HG02973 (cell line): ENCODE measurements around the gene ADAM12.
"Not testable (repeated sequence)": the region's sequence is repeated elsewhere in the genome, so short reads cannot be mapped to it uniquely, and the experiment has no call there.

Experiments
- ATAC-seq: cut with Tn5 transposase; IDR thresholded peaks from one replicate; pipeline ENCODE4 v1.9.1; 2021; ENCODE audit warnings: moderate library complexity; ENCODE audit not compliant: unreplicated experiment

Gene ADAM12

DNA sequence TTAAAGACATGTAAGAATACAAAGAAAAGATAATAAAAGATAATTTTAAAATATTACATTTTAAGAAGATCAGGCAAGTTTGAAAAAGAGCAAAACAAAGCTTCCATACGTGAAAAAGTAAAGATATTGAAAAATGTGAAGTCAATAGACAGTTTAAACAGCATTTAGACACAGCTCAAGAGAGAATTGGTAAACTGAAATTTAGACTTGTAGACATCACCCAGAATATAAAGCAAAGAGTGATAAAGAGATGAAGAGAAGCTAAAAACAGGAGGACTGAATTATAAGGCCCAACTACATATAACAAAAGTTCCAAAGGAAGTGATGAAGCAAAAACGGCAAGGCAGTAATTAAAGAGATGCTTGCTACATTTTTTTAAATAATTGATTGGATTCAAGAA, 13.8 kb downstream of the ADAM12 start:
- ATAC-seq = no peak

DNA sequence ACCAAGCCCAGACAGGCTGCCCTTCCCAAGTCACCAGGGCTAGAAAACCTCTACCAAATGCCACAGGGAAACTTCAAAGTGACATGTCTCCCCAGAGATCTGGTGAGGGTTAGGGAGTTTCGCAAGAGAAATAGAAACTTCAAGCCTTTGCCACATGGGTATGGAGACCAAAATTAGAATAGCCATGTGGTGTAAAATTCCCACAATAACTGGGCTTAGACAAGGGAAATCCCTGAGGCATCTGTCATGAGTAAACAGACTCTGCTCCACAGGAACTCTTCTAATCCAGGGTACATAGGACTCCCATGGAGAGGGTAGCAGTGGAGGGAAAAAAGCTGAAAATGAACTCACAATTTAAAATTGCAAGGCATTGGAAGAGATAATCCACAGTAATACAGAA, 14.3 kb downstream of the ADAM12 start:
- no peak for ATAC-seq

DNA sequence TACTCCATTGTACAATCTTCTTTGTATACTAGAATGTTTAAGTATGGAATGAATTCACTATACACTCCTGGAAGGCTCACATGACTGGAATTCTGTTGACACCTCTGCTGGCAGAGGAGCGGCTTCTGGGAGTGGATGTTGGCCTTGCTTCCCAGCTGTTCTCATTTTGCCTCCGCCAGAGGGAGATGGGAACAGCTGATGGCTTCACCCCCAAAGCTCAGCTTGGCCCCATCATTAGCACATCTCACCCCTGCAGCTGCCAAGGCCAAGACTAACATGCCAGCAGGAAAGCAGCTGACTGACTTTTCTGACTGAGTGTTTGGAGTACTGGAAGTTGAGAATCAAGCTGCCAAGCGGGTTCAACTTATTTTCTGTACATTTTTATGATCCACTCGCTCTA, 15.1 kb downstream of the ADAM12 start:
- no peak for ATAC-seq

DNA sequence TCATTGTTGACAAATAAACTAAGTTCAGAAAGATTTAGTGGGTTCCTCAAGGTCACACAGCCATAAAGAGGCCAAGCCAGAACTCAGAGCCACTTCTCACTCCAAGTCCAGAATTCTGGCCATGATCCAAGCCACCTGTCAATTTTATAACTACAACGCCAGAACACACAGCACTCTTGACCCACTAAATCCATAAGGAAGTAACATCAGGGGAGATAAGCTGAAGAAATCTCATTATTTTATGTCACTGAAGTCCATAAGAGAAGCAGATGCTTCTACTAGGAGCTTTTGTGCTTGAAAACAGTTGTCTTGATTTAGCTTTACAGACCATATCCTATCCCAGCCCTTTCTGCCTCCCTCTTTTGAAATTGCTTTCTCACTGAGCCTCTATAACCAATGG, 15.9 kb downstream of the ADAM12 start:
- no peak for ATAC-seq

DNA sequence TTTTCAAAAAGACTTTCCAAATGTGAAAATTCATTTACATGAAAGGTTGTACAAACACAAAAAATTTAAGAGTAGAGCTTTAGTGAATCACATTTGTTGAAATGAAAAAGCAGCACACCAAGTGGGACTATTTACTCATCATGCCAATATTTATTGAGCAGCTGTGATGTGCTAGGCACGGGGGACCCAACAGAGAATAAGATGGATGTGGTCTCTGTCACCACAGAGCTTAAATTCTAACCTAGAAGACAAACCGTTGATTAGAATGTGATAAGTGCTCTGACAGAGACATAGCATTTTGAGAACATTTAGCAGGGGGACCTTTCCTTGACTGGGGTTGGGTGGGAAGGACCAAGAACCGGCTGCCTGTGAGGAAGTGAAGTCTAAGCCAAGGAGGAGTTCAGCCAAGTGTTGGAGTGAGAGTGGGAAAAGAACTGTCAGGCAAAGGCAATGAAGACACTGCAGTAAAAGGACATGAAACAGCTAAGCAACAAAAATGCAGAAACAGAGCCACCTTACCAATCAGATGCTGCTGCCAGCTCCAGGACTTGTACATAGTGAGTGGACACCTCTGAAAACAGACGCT, 19.1 kb downstream of the ADAM12 start:
- ATAC-seq = no peak

DNA sequence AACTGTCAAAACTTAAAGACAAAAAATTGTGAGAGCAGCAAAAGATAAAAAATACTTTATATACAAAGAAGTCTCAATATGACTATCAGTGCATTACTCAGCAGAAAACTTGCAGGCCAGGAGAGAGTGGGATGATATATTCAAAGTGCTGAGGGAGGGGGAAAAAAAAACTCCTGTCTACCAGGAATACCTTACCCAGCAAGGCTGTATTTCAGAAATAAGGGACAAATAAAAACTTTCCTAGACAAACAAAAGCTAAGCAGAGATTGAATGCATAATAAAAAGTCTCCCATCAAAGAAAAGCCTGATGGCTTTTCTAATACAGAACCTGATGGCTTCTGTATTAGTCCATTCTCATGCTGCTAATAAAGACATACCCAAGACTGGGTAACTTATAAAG, 31.1 kb downstream of the ADAM12 start:
- ATAC-seq = no peak

DNA sequence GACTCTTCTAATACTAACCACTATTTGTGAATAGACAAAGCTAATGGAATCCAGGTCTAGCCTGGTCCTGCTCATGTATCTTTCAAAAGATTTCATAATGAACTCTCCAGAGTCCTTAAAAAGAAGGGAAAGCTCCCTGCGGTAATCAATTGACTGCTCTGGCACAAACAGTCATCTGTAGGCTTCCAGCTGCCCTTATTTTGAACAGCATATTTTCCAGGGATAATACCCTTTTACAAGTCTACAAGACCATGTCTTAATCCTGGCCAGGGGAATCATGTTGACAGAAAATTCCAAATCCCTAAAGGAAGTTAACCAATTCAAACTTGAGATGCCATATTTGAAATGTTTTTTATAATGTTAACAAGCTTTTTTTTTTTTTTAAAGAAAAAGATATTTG, 34.6 kb downstream of the ADAM12 start:
- no peak for ATAC-seq

DNA sequence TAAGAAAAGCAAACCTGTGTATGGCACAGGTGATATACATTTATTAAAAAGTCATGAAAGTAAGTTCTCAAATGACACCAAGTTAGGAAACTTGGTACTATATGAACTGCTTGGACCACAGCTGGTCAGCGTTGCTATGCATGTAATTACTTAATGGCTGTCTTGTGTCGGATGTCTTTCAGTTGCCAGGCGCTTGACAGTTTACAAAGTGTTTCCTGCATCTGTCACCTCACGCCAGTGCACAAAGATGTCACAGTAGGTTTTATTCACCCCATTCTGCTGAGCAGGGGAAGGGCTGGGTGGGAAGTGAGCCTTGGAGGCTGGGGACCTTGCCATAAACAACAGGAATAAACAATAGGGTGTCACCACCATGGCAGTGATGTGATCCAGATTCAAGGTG, 35.8 kb downstream of the ADAM12 start:
- ATAC-seq = no peak

DNA sequence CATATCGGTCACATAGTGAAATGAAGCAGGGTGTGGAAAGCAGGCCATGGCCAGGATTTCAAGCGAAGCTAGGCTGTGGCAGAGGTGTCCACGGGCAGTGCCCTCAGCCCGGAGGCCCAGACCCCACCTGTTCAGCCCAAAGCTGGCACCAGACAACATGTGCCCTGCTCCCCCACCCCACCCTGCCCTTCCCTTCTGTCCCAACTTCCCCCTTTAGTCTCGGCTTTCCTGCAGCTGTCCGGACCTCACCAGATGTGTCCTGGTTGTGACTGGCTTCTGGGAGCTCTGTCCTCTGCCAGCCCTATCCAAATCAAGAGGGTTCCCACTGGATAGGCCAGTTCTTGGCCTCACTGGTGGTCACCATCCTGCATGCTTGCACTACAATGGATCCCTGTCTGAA, 37.3 kb downstream of the ADAM12 start:
- no peak for ATAC-seq

DNA sequence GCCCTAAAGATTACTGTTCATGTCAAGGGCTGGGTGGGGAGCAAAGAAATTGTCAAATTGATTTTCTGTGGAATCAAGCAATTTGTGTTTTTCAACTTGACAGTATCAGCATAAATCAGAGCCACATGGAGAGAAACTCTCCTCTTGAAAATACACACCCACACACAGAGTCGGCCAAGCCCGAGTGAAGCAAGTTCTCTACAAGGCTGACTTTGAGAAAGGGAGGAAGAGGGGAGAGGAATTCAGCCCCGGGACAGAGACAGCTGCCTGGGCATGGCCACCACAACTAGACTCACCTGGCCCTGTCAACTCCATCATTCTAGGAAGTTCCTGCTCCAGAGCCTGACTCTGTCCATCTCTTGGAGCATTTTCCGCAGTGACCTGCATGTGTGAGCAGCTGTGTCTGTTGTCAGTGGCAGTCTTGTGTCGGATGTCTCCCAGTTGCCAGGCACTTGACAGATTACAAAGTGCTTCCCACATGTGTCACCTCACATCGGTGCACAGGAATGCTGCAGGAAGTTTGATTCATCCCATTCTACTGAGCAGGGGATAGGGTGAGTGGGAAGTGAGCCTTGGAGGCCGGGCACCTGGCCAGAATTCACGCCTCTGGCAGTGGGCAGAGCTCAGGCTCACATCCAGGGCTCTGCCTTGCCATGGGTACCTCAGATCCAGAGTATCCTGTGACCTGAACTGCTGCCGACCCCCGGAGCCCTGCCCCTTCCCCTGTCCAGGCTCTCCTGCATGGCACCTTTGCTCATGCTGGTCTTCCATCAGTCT, 37.9 kb downstream of the ADAM12 start:
- ATAC-seq = no peak

DNA sequence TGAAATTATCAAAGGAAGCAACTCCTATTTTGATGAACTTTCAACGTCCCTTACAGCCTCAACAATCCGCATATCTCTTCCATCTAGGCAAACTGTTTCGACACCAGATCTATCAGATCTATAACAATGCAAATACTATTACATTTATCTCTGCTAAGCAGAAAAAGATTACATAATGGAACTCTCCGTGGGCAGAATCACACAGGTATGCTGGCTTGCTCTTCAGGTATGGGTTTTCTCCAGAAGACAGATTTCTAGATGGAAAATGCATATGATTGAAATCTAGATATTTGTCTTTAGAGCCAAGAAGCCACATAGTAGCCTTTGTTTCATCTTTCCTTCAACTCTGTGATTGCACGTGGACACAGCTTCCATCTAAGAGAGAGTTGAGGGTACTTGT, 38.6 kb downstream of the ADAM12 start:
- ATAC-seq = no peak

DNA sequence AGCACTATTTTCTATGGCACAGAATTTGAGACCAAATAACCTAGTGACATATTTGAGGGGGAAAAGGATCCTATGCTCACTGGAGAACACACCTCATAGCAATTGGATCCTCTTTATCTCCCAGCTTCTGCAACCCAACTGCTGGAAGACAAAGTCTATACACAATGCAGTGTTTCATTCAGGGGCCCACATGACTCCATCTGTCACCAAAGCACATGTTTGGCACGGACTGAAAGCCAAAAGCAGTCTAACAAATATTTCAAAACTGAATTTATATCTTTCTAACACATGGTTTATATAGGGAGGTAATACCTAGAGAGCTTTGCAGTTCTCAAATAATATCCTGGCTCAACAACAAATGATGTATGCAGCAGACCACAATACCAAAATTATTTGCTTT, 39.2 kb downstream of the ADAM12 start:
- no peak for ATAC-seq

DNA sequence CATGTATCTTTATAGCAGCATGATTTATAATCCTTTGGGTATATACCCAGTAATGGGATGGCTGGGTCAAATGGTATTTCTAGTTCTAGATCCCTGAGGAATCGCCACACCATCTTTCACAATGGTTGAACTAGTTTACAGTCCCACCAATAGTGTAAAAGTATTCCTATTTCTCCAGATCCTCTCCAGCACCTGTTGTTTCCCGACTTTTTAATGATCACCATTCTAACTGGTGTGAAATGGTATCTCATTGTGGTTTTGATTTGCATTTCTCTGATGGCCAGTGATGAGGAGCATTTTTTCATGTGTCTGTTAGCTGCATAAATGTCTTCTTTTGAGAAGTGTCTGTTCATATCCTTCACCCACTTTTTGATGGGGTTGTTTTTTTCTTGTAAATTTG, 44.8 kb downstream of the ADAM12 start:
- ATAC-seq = not testable (repeated sequence)

DNA sequence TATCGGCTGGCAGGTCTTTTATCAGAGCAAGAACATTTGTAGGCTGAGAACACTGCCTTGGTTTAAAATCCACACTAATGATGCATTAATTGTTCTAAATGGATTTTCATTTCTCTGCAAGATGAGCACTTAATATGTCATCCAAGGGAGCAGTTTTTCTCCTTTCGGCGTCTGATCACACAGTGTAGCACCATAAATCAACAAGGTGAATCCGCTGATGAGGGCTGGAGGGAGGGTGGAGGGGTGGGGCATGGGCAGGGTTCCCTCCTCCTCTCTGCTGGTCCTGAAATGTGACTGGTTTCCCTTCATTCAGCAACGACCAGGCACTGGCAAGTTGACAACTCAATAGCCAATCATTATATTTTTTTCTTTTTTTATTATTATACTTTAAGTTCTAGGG, 45.6 kb downstream of the ADAM12 start:
- ATAC-seq = no peak

DNA sequence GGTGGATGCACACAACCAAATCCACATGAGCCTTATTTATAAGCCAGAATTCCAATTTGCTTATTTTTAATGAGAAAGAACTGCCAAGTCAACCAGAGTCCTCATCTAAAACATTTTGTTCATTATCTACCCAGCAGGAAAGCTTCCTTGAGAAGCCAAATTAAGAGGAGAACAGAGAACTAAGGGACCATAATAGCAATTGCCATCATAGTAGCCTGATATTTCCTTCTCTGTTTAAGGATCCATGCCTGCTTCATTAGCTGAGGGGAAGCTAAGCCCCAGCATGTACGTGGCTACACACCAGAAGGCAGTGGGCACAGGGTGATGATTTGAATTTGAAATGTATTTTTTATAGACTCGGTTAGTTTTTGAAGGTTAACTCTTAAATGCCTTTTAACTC, 46.8 kb downstream of the ADAM12 start:
- no peak for ATAC-seq

DNA sequence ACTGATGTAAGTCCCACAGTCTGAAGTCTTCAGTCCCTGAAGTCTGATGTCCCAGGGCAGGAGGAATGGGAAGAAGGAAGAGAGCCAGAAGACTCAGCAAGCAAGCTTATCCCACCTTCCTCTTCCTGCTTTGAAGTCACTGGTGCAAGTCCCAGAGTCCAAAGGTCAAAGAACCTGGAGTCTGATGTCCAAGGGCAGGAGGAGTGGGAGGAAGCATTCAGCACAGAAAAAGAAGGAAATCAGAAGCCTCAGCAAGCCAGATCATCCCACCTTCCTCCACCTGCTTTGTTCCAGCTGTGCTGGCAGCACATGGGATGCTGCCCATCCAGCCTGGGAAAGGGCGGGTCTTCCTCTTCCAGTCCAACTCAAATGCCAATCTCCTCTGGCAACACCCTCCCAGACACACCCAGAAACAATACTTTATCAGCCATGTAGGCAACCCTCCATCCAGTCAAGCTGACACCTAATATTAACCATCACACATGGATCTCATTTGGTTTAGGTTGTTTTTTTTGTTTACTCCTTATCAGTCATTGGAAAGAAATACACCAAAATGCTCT, 50.9 kb downstream of the ADAM12 start:
- no peak for ATAC-seq

DNA sequence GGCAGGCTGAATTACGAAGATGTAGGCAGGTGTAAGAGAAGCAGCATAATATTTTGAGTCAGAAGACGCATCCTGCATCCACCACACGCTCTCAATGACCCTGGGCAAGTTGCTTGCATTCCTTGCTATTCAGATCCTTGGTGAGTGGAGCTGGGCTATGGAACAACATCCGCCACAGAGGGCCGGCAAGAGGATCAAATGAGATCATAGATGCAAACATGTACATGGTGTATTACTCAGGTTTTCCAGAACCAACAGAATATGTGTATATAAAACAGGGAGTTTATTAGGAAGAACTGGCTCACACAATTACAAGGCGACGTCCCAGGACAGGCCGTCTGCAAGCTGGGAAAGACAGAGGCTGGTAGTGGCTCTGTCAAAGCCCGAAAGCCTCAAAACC, 51.5 kb downstream of the ADAM12 start:
- no peak for ATAC-seq

DNA sequence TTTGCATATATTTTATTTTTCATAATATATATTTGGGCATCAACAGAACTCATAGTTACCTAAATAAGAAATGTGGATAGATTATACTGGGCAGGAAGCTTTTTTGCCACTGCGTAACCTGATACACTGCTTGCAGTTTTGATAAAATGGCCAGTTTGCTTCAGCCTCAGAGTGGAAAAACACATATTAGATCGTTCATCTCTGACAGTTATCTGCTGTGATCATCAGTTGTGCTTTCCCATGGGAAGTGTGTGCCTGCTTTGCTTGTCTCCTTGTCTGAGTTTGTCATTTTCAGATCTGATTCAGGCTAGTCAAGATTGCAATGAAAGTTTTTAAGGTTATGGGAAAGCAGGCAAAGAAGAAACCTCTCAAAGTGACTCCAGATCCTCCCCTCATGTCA, 54.0 kb downstream of the ADAM12 start:
- ATAC-seq = no peak

DNA sequence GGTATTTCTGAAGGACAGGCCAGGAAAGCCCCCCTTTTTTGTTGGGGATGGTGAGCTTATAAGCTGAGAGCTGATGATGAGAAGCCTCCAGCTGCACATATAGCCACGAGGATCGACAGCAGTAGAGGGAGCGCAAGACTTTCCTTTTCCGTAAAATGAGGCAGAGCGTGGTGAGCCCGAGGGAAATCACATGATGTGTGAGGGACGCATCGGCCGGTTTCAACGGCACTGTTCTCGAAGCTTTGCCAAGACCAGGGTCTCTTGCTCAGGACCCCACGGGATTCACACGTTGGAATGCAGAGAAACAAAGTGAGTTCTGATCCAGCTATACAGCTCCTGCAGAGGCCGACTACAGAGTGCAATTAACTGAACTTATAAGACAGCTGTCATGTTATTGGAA, 55.7 kb downstream of the ADAM12 start:
- ATAC-seq = no peak

DNA sequence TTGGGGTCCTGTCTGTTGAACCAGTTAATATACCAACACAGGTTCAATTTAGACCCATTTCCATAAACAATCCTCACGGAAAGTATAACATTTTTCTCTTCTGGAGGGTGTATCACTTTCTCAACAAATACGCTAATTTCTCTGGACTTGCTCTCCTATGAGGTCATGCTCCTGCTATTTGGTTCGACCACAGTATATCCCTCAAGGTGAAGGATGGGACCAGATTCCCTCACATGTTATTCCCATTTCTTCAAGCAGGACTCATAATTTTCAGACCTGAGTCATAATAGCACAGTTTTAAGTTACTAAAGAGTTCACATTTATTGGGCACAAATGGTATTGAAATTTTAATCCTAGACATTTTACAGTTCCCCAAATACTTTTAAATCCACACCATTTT, 57.2 kb downstream of the ADAM12 start:
- no peak for ATAC-seq

DNA sequence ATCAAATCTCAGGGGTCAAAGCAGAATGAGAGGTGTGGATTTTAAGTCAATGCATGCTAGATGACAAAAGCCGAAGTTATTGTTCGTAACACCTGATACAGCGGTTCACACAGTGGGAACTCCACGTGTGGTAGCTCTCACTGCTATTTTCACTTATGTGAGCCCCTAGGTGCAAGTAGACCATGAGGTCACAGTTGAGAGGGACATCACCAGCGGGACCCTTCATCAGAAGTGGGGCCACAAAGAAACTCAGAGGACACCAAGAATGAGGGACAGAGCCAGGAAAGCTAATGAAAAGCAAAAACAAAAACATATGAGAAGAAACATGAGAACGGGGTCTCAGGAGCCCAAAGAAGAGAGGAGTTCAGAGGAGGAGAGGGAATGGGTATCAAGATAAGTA, 63.5 kb downstream of the ADAM12 start:
- no peak for ATAC-seq

DNA sequence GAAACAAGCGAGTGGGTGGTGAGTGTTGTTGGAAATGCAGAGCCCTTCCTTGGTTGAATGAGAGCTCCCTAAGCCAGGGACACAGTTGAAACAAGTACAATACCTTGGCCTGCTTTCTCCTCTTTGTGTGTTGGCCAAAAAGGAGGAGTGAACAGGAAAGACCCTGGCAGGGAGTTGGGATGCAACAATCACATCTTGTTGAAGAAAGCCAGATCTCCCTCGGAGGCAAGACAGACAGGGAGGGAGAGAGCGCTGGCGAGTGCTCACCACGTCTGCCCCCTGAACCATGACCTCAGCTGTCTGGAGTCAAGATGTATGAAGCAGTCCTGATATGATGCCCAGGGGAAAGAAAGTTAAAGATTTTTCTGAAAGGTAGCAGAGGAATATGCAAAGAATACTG, 66.8 kb downstream of the ADAM12 start:
- no peak for ATAC-seq

DNA sequence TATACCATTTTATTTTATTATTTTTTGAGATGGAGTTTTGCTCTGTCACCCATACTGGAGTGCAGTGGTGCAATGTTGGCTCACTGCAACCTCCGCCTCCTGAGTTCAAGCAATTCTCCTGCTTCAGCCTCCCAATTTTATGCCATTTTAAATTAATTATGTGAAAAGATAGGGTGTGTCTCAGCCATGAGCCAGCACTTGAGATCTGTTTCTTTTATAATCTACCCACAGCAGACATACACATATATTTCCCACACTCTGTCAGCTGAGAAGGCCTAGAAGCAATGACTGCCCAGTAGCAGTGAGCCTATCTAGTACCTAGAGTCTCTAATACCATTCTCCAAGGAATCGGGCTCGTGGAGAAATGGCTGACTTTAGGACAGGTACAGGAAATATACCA, 70.5 kb downstream of the ADAM12 start:
- ATAC-seq = no peak
